AG04449 (cell line): ENCODE data around the gene SYTL2.
"Not testable (repeated sequence)": the region's sequence is repeated elsewhere in the genome, so short reads cannot be mapped to it uniquely, and the experiment has no call there.

ENCODE experiments used
- CTCF ChIA-PET: fragments of 350-600 bp; formaldehyde crosslinking; extraction: SDS; loops from one replicate; lab custom pipeline; 2021; ENCODE audit warnings: antibody characterized with exemption; lab: Yijun Ruan, JAX
- POLR2A ChIA-PET: fragments of 400-600, 350-600 bp; formaldehyde crosslinking; extraction: SDS; loops from one replicate; lab custom pipeline; 2020; ENCODE audit warnings: antibody characterized with exemption, inconsistent platforms; lab: Yijun Ruan, JAX
- DNase-seq: peaks from one replicate; pipeline ENCODE4 v3.0.0-alpha.2; 2010; ENCODE audit warnings: low read depth, low spot score
- H3K4me3 ChIP-seq: 2 replicates; pipeline ENCODE4 v1.5.1; 2011; ENCODE audit warnings: low read depth, mild to moderate bottlenecking, control low read depth, low read length
- TF ChIP-seq, protein P1 (sequence below): IDR thresholded peaks from one replicate; pipeline ENCODE4 v1.5.1; 2011; ENCODE audit warnings: mild to moderate bottlenecking, moderate library complexity, low read length, control low read depth, inconsistent platforms; ENCODE audit not compliant: insufficient read depth; ENCODE audit errors: missing control alignments

SYTL2 gene

DNA sequence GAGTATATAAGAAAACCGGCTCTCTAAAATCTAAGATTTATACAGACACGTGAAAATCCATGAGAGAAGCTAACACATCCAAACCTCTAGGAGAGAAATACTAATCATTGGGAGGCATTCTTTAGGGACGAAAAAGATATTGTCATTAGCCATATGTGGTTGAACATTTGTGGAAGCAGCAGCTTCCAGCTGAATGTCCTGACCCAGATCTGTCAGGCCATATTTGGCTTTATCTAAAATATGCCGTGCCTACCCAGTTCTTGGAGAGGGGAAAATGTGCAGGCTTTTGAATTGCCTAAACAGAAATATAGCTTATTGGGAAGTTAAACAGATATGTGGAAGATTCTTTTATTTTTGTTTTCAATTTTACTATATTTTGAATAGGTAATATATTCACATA, 131.4 kb downstream of the SYTL2 start:
- POLR2A ChIA-PET, result no interaction called here
- TF ChIP-seq, protein P1, sequence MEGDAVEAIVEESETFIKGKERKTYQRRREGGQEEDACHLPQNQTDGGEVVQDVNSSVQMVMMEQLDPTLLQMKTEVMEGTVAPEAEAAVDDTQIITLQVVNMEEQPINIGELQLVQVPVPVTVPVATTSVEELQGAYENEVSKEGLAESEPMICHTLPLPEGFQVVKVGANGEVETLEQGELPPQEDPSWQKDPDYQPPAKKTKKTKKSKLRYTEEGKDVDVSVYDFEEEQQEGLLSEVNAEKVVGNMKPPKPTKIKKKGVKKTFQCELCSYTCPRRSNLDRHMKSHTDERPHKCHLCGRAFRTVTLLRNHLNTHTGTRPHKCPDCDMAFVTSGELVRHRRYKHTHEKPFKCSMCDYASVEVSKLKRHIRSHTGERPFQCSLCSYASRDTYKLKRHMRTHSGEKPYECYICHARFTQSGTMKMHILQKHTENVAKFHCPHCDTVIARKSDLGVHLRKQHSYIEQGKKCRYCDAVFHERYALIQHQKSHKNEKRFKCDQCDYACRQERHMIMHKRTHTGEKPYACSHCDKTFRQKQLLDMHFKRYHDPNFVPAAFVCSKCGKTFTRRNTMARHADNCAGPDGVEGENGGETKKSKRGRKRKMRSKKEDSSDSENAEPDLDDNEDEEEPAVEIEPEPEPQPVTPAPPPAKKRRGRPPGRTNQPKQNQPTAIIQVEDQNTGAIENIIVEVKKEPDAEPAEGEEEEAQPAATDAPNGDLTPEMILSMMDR, result no peak
- DNase-seq, result no peak
- CTCF ChIA-PET, result interaction anchor here (1.4 to 2.3 kb wide), 3 partner anchors 11 to 175 kb away, joined by 4 to 13 read pairs (median 5); partner anchors contain the start of gene CCDC83
- no peak overlapping the region for H3K4me3 ChIP-seq

DNA sequence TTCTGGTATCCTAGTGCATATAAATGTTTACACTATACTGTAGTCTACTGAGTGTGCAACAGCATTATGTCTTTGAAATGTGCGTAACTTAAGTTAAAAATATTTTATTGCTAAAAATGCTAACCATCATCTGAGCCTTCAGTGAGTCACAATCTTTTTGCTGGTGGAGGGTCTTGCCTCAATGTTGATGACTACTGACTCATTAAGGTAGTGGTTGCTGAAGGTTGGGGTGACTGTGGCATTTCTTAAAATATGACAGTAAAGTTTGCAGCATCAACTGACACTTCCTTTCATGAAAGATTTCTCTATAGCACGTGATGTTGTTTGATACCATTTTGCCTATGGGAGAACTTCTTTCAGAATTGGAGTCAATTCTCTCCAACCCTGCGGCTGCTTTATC, 137.5 kb downstream of the SYTL2 start:
- no peak for DNase-seq
- H3K4me3 ChIP-seq, result no peak overlapping the region
- TF ChIP-seq, protein P1, result no peak
- POLR2A ChIA-PET, result no interaction called here
- CTCF ChIA-PET, result interaction anchor here (1.2 to 1.7 kb wide), 2 partner anchors 8 to 21 kb away, joined by 3 to 6 read pairs; no protein-coding TSS in a partner anchor

DNA sequence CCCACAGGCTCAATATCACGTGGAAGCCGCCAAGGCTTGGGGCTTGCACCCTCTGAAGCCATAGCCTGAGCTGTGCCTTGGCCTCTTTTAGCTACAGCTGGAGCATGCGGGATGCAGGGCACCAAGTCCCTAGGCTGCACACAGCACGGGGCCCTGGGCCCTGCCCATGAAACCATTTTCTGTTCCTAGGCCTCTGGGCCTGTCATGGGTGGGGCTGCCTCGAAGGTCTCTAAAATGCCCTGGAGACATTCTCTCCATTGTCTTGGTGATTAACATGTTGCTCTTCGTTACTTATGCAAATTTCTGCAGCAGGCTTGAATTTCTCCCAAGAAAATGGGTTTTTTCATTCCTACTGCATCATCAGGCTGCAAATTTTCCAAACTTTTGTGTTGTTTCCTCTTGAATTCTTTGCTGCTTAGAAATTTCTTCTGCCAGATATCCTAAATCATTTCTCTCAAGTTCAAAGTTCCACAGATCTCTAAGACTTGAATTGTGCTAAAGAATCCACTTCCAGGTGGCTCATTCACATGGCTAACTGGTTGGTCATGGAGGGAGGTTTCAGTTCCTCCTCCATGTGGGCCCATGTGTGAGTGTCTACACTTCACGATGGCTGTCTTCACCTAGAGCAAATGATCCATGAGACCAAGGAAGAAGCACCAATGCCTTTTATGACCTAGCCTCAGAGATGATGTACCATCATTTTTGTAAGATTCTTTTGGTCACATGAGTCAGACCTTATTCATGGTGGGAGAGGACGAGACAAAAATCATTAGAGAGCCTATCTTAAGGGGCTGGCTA, 138.6 kb downstream of the SYTL2 start:
- ChIA-PET CTCF (interaction anchor here (1.2 kb wide), 1 partner anchor 9 kb away, joined by 3 read pairs; no protein-coding TSS in a partner anchor), POLR2A (no interaction called here)
- TF ChIP-seq, protein P1, result no peak
- DNase-seq, result no peak
- no peak overlapping the region for H3K4me3 ChIP-seq

DNA sequence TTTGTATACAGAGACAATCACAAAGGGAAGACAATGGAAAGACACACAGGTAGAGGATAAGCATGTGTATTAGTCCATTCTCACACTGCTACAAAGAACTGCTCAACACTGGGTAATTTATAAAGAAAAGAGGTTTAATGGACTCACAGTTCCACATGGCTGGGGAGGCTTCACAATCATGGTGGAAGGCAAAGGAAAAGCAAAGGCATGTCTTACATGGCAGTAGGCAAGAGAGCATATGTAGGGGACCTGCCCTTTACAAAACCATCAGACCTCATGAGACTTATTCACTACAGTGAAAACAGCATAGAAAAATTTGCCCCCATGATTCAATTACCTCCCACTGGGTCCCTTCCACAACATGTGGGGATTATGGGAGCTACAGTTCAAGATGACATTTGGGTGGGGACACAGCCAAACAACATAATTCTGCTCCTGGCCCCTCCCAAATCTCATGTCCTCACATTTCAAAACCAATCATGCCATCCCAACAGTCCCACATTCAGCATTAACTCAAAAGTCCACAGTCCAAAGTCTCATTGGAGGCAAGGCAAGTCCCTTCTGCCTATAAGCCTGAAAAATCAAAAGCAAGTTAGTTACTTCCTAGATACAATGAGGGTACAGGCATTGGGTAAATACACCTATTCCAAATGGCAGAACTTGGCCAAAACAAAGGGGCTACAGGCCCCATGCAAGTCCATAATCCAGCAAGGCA, 139.8 kb downstream of the SYTL2 start:
- POLR2A ChIA-PET, H3K4me3 ChIP-seq, DNase-seq: not testable (repeated sequence)
- CTCF ChIA-PET, result interaction anchor here (0.8 to 1.2 kb wide), 2 partner anchors 16 to 19 kb away, joined by 3 read pairs; no protein-coding TSS in a partner anchor

DNA sequence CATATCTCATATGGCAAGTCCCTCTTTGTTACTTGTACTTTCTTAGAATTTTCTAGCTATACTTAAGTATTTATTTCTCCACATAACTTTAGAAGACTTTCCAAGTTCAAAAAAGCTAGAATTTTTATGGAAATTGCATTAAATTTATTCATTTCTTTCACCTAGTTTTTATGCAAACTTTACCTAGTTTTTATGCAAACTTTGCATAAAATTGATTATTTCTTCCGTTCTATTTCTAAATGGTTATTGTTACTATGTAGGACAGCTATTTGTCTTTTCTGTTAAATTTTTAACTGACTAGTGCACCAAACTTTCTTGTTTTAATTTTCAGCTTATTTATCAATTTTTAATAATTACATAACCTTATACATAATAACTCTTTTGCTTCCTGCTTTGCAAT, 142.8 kb downstream of the SYTL2 start:
- ChIA-PET CTCF (interaction anchor here (1.5 kb wide), 1 partner anchor 11 kb away, joined by 4 read pairs; no protein-coding TSS in a partner anchor), POLR2A (no interaction called here)
- H3K4me3 ChIP-seq, result no peak overlapping the region
- DNase-seq, result no peak
- TF ChIP-seq, protein P1, result no peak

DNA sequence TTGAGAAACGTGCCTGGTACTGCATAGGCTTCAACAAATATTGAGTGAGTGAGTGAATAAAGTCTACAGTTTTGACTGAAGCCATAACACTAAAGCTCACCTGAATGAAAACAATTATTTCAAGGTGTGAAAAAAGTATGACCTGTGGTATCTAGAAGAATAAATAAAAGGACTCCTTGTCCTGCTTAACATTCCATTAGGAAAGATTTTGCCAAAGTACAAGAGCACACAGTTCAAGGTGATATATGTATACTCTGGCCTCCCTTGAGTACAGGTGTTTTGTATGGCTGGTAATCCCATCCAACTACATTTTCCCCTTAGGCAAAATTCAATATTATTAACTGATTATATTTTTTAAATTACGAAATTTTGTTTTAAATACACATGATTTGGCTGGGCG, 144.3 kb downstream of the SYTL2 start:
- H3K4me3 ChIP-seq, result no peak overlapping the region
- DNase-seq, result no peak
- ChIA-PET POLR2A (no interaction called here), CTCF (no interaction called here)
- TF ChIP-seq, protein P1, result no peak
